ENCODE data around the gene SPON1. TPM values are rescaled to one million over a fixed set of nuclear protein-coding genes. Genes with fewer than 3 reads are reported as not detected.

Gene SPON1
- total RNA-seq, 2 experiments from 2014 or later: 3.8 to 3.9 TPM

DNA sequence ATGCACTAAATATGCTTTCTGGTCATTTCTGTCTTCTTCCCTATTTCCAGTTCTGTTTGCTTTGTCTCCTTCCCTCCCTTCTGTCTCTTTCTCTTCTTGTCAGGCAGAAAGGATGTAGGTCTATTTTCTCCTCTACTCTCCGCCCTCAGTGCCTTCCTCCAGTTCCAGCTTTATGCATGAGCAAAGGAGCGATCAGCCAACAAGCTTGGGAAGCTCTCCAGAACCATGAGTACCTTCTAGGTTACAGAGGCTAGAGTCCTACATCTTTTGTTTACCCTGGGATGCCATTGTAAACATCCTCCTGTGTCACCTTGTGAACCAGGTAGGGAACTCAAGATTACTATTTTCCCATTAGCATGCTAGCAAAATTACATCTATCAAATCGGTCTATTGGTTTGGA is 7.9 kb upstream of the SPON1 start:
- DNase-seq: no peak
- no peaks in the 10 kb centered on the region for H3K9me3 Mint-ChIP-seq
- no peak for ATAC-seq (ENCODE audit: low read depth)
- H3K4me3 Mint-ChIP-seq: no peak overlapping the region
- H3K36me3 Mint-ChIP-seq: no peaks in the 10 kb centered on the region
- POLR2A ChIA-PET: no interaction called here
- H3K27ac Mint-ChIP-seq: no peak overlapping the region
- H3K4me1 Mint-ChIP-seq: peaks cover 1% of the 10 kb centered on the region
- H3K27me3 Mint-ChIP-seq: peaks cover 21% of the 10 kb centered on the region

- POLR2A ChIA-PET: no interaction called here
- no peak overlapping the region for H3K4me3 Mint-ChIP-seq
- no peaks in the 10 kb centered on the region for H3K4me1 Mint-ChIP-seq
- DNase-seq (peak; percentile 39), ATAC-seq (ENCODE audit: low read depth) (peak; percentile 42)
- H3K27ac Mint-ChIP-seq: no peak overlapping the region
- no peaks in the 10 kb centered on the region for H3K9me3 Mint-ChIP-seq
- H3K36me3 Mint-ChIP-seq: no peaks in the 10 kb centered on the region
- H3K27me3 Mint-ChIP-seq: peaks cover 26% of the 10 kb centered on the region
These were observed 6.5 kb upstream of the SPON1 start for GRCh38 chr11:13955971-13956421.

- H3K36me3 Mint-ChIP-seq: no peaks in the 10 kb centered on the region
- H3K4me3 Mint-ChIP-seq: no peak overlapping the region
- H3K9me3 Mint-ChIP-seq: no peaks in the 10 kb centered on the region
- ATAC-seq (ENCODE audit: low read depth) (no peak), DNase-seq (no peak)
- no peaks in the 10 kb centered on the region for H3K4me1 Mint-ChIP-seq
- peaks cover 35% of the 10 kb centered on the region for H3K27me3 Mint-ChIP-seq
- no peak overlapping the region for H3K27ac Mint-ChIP-seq
- POLR2A ChIA-PET: no interaction called here
These were observed 5.5 kb upstream of the SPON1 start for GRCh38 chr11:13956988-13957387.

- Mint-ChIP-seq H3K4me1 (peaks cover 4% of the 10 kb centered on the region), H3K9me3 (no peaks in the 10 kb centered on the region), H3K36me3 (no peaks in the 10 kb centered on the region), H3K27ac (no peak overlapping the region), H3K4me3 (no peak overlapping the region), H3K27me3 (peaks cover 45% of the 10 kb centered on the region)
- POLR2A ChIA-PET: no interaction called here
- DNase-seq: no peak
- no peak for ATAC-seq (ENCODE audit: low read depth)
These were observed 3.7 kb upstream of the SPON1 start for GRCh38 chr11:13958641-13959400.

DNA sequence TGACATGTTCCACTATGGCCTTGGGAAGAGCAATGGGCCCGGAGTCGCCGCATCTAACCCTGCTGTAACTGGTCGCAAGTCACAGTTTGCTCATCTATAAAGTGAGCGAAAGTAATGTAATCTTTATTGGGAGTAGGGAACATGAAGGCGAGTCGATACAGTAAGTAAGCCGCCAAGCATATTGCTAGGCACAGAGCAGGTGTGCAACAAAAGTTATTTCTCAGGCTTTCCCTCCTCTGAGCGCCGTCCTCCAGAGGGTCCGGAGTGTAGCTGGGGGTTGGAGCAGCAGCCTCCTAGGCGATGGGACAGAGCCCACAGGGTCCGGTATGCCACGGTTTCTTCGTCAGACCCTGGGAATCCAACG is 343 bp upstream of the SPON1 start:
- POLR2A ChIA-PET: no interaction called here
- peaks cover 7% of the 10 kb centered on the region for H3K4me1 Mint-ChIP-seq
- H3K4me3 Mint-ChIP-seq: peak overlapping the region; percentile 31
- no peak overlapping the region for H3K27ac Mint-ChIP-seq
- ATAC-seq (ENCODE audit: low read depth) (no peak), DNase-seq (no peak)
- H3K9me3 Mint-ChIP-seq: no peaks in the 10 kb centered on the region
- H3K36me3 Mint-ChIP-seq: peaks cover 1% of the 10 kb centered on the region
- peaks cover 72% of the 10 kb centered on the region for H3K27me3 Mint-ChIP-seq

GRCh38 chr11:13963169-13963948 is 836 bp downstream of the SPON1 start:
- H3K9me3 Mint-ChIP-seq: no peaks in the 10 kb centered on the region
- peaks cover 7% of the 10 kb centered on the region for H3K4me1 Mint-ChIP-seq
- POLR2A ChIA-PET: no interaction called here

DNA sequence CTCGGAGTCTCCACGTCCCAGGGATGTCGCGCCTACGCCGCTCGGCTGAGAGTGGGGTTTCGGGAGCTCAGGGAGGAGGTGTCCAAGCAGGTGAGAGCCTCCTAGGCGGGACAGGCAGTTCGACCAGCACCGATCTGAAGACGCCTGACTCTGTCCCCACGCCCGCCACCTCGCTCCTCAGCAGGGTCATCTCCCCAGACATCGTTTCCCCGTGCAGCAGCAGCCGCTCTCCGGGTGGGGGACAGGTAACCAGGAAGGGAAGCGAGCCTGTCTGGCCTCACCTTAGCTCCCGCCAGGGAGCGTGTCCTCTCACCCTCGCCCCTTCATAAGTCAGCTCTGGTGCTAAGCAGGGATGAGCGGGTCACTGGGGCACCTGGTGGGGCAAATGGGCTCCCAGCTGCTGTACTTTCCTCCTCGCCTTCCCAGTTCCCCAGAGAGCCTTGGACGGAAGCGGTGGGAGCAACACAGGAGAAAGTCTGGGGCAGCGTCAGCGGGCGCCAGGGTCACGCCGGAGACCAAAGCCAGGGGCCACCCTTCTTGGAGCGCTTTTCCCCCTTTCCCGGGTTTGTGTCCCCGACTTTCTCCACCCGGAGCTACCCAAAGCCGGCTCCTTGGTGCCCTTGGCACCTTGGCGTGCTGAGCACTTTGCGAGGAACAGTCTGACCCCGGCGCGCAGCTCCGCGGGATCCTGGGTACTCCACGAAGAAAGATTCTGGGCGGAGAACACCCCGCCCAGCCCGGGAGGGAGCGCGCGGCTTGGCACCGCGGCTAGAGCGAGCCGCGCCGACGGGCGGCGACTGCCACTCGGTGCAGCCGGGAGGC is 1.6 kb downstream of the SPON1 start:
- POLR2A ChIA-PET: no interaction called here
- ATAC-seq (ENCODE audit: low read depth): no peak
- H3K4me3 Mint-ChIP-seq: peak overlapping the region; percentile 59
- no peaks in the 10 kb centered on the region for H3K9me3 Mint-ChIP-seq
- peaks cover 1% of the 10 kb centered on the region for H3K36me3 Mint-ChIP-seq
- peaks cover 66% of the 10 kb centered on the region for H3K27me3 Mint-ChIP-seq
- DNase-seq: peak; percentile 36
- peaks cover 10% of the 10 kb centered on the region for H3K4me1 Mint-ChIP-seq
- H3K27ac Mint-ChIP-seq: no peak overlapping the region

More at GRCh38 chr11:13963169-13963948, 836 bp downstream of the SPON1 start:
- peak; percentile 55 for ATAC-seq (ENCODE audit: low read depth)
- Mint-ChIP-seq H3K36me3 (peaks cover 1% of the 10 kb centered on the region), H3K4me3 (peak overlapping the region; percentile 59), H3K27ac (no peak overlapping the region), H3K27me3 (peaks cover 74% of the 10 kb centered on the region)
- peak; percentile 56 for DNase-seq

GRCh38 chr11:13964771-13965074 is 2.2 kb downstream of the SPON1 start:
- DNase-seq (no peak), ATAC-seq (ENCODE audit: low read depth) (no peak)
- POLR2A ChIA-PET: no interaction called here
- H3K9me3 Mint-ChIP-seq: no peaks in the 10 kb centered on the region
- H3K27ac Mint-ChIP-seq: no peak overlapping the region
- peaks cover 13% of the 10 kb centered on the region for H3K4me1 Mint-ChIP-seq
- H3K36me3 Mint-ChIP-seq: peaks cover 1% of the 10 kb centered on the region
- H3K4me3 Mint-ChIP-seq: no peak overlapping the region
- H3K27me3 Mint-ChIP-seq: peaks cover 60% of the 10 kb centered on the region

- ATAC-seq (ENCODE audit: low read depth) (no peak), DNase-seq (no peak)
- Mint-ChIP-seq H3K27ac (no peak overlapping the region), H3K27me3 (peaks cover 56% of the 10 kb centered on the region), H3K4me1 (peaks cover 15% of the 10 kb centered on the region), H3K9me3 (no peaks in the 10 kb centered on the region), H3K36me3 (peaks cover 1% of the 10 kb centered on the region), H3K4me3 (no peak overlapping the region)
- POLR2A ChIA-PET: no interaction called here
These were observed 2.8 kb downstream of the SPON1 start for GRCh38 chr11:13965337-13965736.

- ATAC-seq (ENCODE audit: low read depth): no peak
- POLR2A ChIA-PET: no interaction called here
- Mint-ChIP-seq H3K4me3 (no peak overlapping the region), H3K9me3 (no peaks in the 10 kb centered on the region), H3K27me3 (peaks cover 52% of the 10 kb centered on the region), H3K4me1 (peaks cover 18% of the 10 kb centered on the region), H3K36me3 (peaks cover 1% of the 10 kb centered on the region), H3K27ac (no peak overlapping the region)
- no peak for DNase-seq
These were observed 3.5 kb downstream of the SPON1 start for GRCh38 chr11:13966013-13966412.

GRCh38 chr11:13966486-13966885 is 4.0 kb downstream of the SPON1 start:
- POLR2A ChIA-PET: no interaction called here
- peaks cover 48% of the 10 kb centered on the region for H3K27me3 Mint-ChIP-seq

GRCh38 chr11:13970986-13971385 is 8.5 kb downstream of the SPON1 start:
- Mint-ChIP-seq H3K9me3 (peaks cover 2% of the 10 kb centered on the region), H3K27ac (no peak overlapping the region), H3K27me3 (peaks cover 11% of the 10 kb centered on the region), H3K4me3 (no peak overlapping the region), H3K4me1 (peaks cover 12% of the 10 kb centered on the region), H3K36me3 (no peaks in the 10 kb centered on the region)
- no peak for DNase-seq
- ATAC-seq (ENCODE audit: low read depth): peak; percentile 50
- POLR2A ChIA-PET: no interaction called here

More at GRCh38 chr11:13966486-13966885, 4.0 kb downstream of the SPON1 start:
- peaks cover 1% of the 10 kb centered on the region for H3K36me3 Mint-ChIP-seq
- H3K9me3 Mint-ChIP-seq: no peaks in the 10 kb centered on the region
- H3K27ac Mint-ChIP-seq: no peak overlapping the region
- H3K4me1 Mint-ChIP-seq: peaks cover 18% of the 10 kb centered on the region
- DNase-seq: no peak
- H3K4me3 Mint-ChIP-seq: no peak overlapping the region
- no peak for ATAC-seq (ENCODE audit: low read depth)

- H3K4me1 Mint-ChIP-seq: peaks cover 12% of the 10 kb centered on the region
- no peak for ATAC-seq (ENCODE audit: low read depth)
- no peak overlapping the region for H3K27ac Mint-ChIP-seq
These were observed 9.8 kb downstream of the SPON1 start for GRCh38 chr11:13972043-13972910.

More at GRCh38 chr11:13972043-13972910, 9.8 kb downstream of the SPON1 start:
- peaks cover 5% of the 10 kb centered on the region for H3K27me3 Mint-ChIP-seq
- H3K36me3 Mint-ChIP-seq: no peaks in the 10 kb centered on the region
- POLR2A ChIA-PET: no interaction called here
- peaks cover 2% of the 10 kb centered on the region for H3K9me3 Mint-ChIP-seq
- DNase-seq: no peak
- H3K4me3 Mint-ChIP-seq: no peak overlapping the region
